Keratinocyte (primary cell): Measurements from ENCODE around the gene AFG3L2. TPM values are rescaled to one million over a fixed set of nuclear protein-coding genes. Genes with fewer than 3 reads are reported as not detected.

ENCODE experiments used
- DNase-seq: peaks from one replicate; pipeline ENCODE4 v3.0.0-alpha.2; 2011; ENCODE audit warnings: low read depth, missing footprints, low spot score
- FAIRE-seq: peaks from 2 replicates; lab custom pipeline; 2011; peaks lifted over from hg19 to GRCh38; lab: Jason Lieb, UNC
- H2AFZ ChIP-seq: 2 replicates; pipeline ENCODE4 v1.6.0; 2012; ENCODE audit warnings: low read length, control low read depth, inconsistent platforms; ENCODE audit not compliant: control insufficient read depth
- H3K27ac ChIP-seq: 2 replicates; pipeline ENCODE4 v1.5.1; 2011; ENCODE audit warnings: low read length; ENCODE audit not compliant: control insufficient read depth, insufficient read depth
- H3K27me3 ChIP-seq: 3 replicates; pipeline ENCODE4 v1.6.0; 2011; ENCODE audit warnings: low read length; ENCODE audit not compliant: control insufficient read depth, insufficient read depth; ENCODE audit errors: extremely low read depth
- H3K36me3 ChIP-seq, 2 experiments: 2 replicates in 1 of 2; 3 replicates in 1 of 2; pipeline ENCODE4 v1.5.1; 2011; ENCODE audit warnings: low read length in 2 of 2, mild to moderate bottlenecking in 1 of 2; ENCODE audit not compliant: control insufficient read depth in 2 of 2, insufficient read depth in 2 of 2; ENCODE audit errors: extremely low read depth in 1 of 2
- H3K4me1 ChIP-seq: 3 replicates; pipeline ENCODE4 v1.5.1; 2011; ENCODE audit warnings: low read length; ENCODE audit not compliant: control insufficient read depth, insufficient read depth; ENCODE audit errors: extremely low read depth
- H3K4me2 ChIP-seq: 3 replicates; pipeline ENCODE4 v1.6.0; 2011; ENCODE audit warnings: low read depth, low read length; ENCODE audit not compliant: control insufficient read depth, insufficient read depth; ENCODE audit errors: extremely low read depth
- H3K4me3 ChIP-seq, 3 experiments: fragments of 200-600 bp in 1 of 3; sonication (generic) in 1 of 3; 2 replicates in 2 of 3; 3 replicates in 1 of 3; pipeline ENCODE4 v1.5.1; 2011 to 2016; ENCODE audit warnings: low read length in 3 of 3, mild to moderate bottlenecking in 3 of 3, control low read depth in 2 of 3, inconsistent platforms in 1 of 3, low read depth in 1 of 3, mixed read lengths in 1 of 3, mixed run types in 1 of 3, moderate library complexity in 1 of 3; ENCODE audit not compliant: control insufficient read depth in 2 of 3, insufficient read depth in 2 of 3; ENCODE audit errors: extremely low read depth in 1 of 3
- H3K79me2 ChIP-seq: 2 replicates; pipeline ENCODE4 v1.6.0; 2012; ENCODE audit warnings: low read length; ENCODE audit not compliant: control insufficient read depth, insufficient read depth
- H3K9ac ChIP-seq: 3 replicates; pipeline ENCODE4 v1.6.0; 2011; ENCODE audit warnings: low read length; ENCODE audit not compliant: control insufficient read depth, insufficient read depth; ENCODE audit errors: extremely low read depth
- H3K9me1 ChIP-seq: 3 replicates; pipeline ENCODE4 v1.6.0; 2011; ENCODE audit warnings: low read length; ENCODE audit not compliant: control insufficient read depth, insufficient read depth; ENCODE audit errors: extremely low read depth
- H3K9me3 ChIP-seq: 2 replicates; pipeline ENCODE4 v1.5.1; 2012; ENCODE audit warnings: low read depth, low read length; ENCODE audit not compliant: control insufficient read depth
- H4K20me1 ChIP-seq: 3 replicates; pipeline ENCODE4 v1.6.0; 2011; ENCODE audit warnings: low read length; ENCODE audit not compliant: control insufficient read depth, insufficient read depth; ENCODE audit errors: extremely low read depth
- CTCF ChIP-seq, 3 experiments: IDR thresholded peaks in 1 of 3; conservative IDR thresholded peaks in 1 of 3; optimal IDR thresholded peaks in 1 of 3; 2 replicates in 2 of 3; 3 replicates in 1 of 3; pipeline versions ENCODE3 to v1.5.1; 2011; ENCODE audit warnings: low read length in 3 of 3, mild to moderate bottlenecking in 3 of 3, moderate library complexity in 2 of 3, control low read depth in 1 of 3, inconsistent platforms in 1 of 3; ENCODE audit not compliant: insufficient read depth in 2 of 3; ENCODE audit errors: extremely low read depth in 1 of 3
- EZH2 ChIP-seq: IDR thresholded peaks from one replicate; pipeline ENCODE4 v1.6.1; 2012; ENCODE audit warnings: inconsistent platforms, mild to moderate bottlenecking, low read length, moderate library complexity
- dilution Hi-C: fragments of 300-500 bp; cut with MboI; formaldehyde crosslinking; loops from one replicate; pipeline ENCODE4 v1.7.0; 2020; ENCODE audit warnings: low sequenced_read_pairs; ENCODE audit not compliant: extremely low pct_ligation_motif_present
- polyA plus RNA-seq, 5 experiments: library from polyadenylated mRNA; depleted of rRNA in 3 of 5; stranded (reverse) in 3 of 5; stranded (forward) in 1 of 5; unstranded in 1 of 5; fragments of >200 nt; gene quantifications; 1 replicate in 1 of 5; 2 replicates in 3 of 5; 3 replicates in 1 of 5; pipeline versions ENCODE4 v1.2.1 to v1.2.3, GENCODE V29; 2011 to 2012; ENCODE audit warnings: missing spikeins in 2 of 5, low read depth in 1 of 5, low replicate concordance in 1 of 5

Gene AFG3L2
- polyA plus RNA-seq, 1 donor (not counting 4 experiments of a cell fraction or from before 2014, with no cell fraction given) = 47.5 TPM

- H3K9me3 ChIP-seq = no peaks in the 10 kb centered on the region
- DNase-seq = peak; percentile 90
- no peaks in the 10 kb centered on the region for H3K79me2 ChIP-seq
- H4K20me1 ChIP-seq = no peaks in the 10 kb centered on the region
- dilution Hi-C loops = no loop called here
- peak overlapping the region; percentile 98 for H3K27ac ChIP-seq
- no peaks in the 10 kb centered on the region for H3K27me3 ChIP-seq
- H2AFZ ChIP-seq = peak overlapping the region; percentile 66
- H3K36me3 ChIP-seq = no peaks in the 10 kb centered on the region
- no peaks in the 10 kb centered on the region for H3K9me1 ChIP-seq
- peak; percentile 95 for FAIRE-seq
- H3K4me1 ChIP-seq = peaks cover 25% of the 10 kb centered on the region
- peak overlapping the region; percentile 99 for H3K4me2 ChIP-seq
- peak overlapping the region; percentile 96 for H3K9ac ChIP-seq
- peak overlapping the region; percentile 39 to 75 (median 62) for H3K4me3 ChIP-seq
- TF ChIP-seq EZH2 (no peak), CTCF (optimal IDR thresholded peaks at IDR 0.05 in 1 of 3, IDR thresholded peaks at IDR 0.05 in 1 of 3, conservative IDR thresholded peaks at IDR 0.05 in 1 of 3; ENCODE audit: extremely low read depth in 1 of 3, insufficient read depth in 2 of 3, low read length in 3 of 3) (peak in 1 of 3 experiments; percentile 35)
Observed at GRCh38 chr18:12287684-12288402, 89.2 kb downstream of the AFG3L2 start.

- FAIRE-seq = no peak
- TF ChIP-seq EZH2 (no peak), CTCF (optimal IDR thresholded peaks at IDR 0.05 in 1 of 3, IDR thresholded peaks at IDR 0.05 in 1 of 3, conservative IDR thresholded peaks at IDR 0.05 in 1 of 3; ENCODE audit: extremely low read depth in 1 of 3, insufficient read depth in 2 of 3, low read length in 3 of 3) (no peak)
- dilution Hi-C loops = no loop called here
- DNase-seq = no peak
- no peaks in the 10 kb centered on the region for H4K20me1 ChIP-seq
- H2AFZ ChIP-seq = no peak overlapping the region
- no peaks in the 10 kb centered on the region for H3K36me3 ChIP-seq
- H3K79me2 ChIP-seq = no peaks in the 10 kb centered on the region
- H3K9me1 ChIP-seq = no peaks in the 10 kb centered on the region
- peak overlapping the region; percentile 98 for H3K27ac ChIP-seq
- peak overlapping the region; percentile 96 for H3K9ac ChIP-seq
- no peaks in the 10 kb centered on the region for H3K9me3 ChIP-seq
- H3K4me1 ChIP-seq = peaks cover 31% of the 10 kb centered on the region
- H3K4me2 ChIP-seq = peak overlapping the region; percentile 99
- H3K4me3 ChIP-seq = peak overlapping the region; percentile 39 to 62 (median 59)
- H3K27me3 ChIP-seq = no peaks in the 10 kb centered on the region
Observed at GRCh38 chr18:12287131-12287681, 89.8 kb downstream of the AFG3L2 start.
